Tibial artery (tissue), 4 donors: Measurements from ENCODE around the gene GRIK4.

Source experiments
- DNase-seq, 2 donors: peaks; one replicate each; pipeline ENCODE4 v3.0.0-alpha.2; 2019
- H3K27ac ChIP-seq, 2 donors: fragments of 200-600 bp; sonication (generic) in 1 of 2; 1 replicate in 1 of 2; 2 replicates in 1 of 2; pipeline ENCODE4 v1.5.1; 2018 to 2019; ENCODE audit warnings: mild to moderate bottlenecking in 1 of 2
- H3K27me3 ChIP-seq, 2 donors: fragments of 200-600 bp; sonication (generic) in 1 of 2; one replicate each; pipeline versions ENCODE4 v1.5.1 to v1.6.0; 2016 to 2019
- H3K36me3 ChIP-seq, 3 donors: fragments of 200-600 bp; sonication (generic) in 2 of 3; one replicate each; pipeline ENCODE4 v1.5.1; 2016 to 2019; ENCODE audit warnings: mild to moderate bottlenecking in 2 of 3
- H3K4me1 ChIP-seq, 4 donors: fragments of 200-600 bp; sonication (generic) in 2 of 4; 1 replicate in 3 of 4; 2 replicates in 1 of 4; pipeline ENCODE4 v1.5.1; 2016 to 2019
- H3K4me3 ChIP-seq, 2 donors: fragments of 200-600 bp; sonication (generic) in 1 of 2; 1 replicate in 1 of 2; 2 replicates in 1 of 2; pipeline ENCODE4 v1.5.1; 2018 to 2019; ENCODE audit warnings: mild to moderate bottlenecking in 2 of 2
- H3K9me3 ChIP-seq, 3 donors: fragments of 200-600 bp; sonication (generic) in 1 of 3; one replicate each; pipeline ENCODE4 v1.5.1; 2016 to 2019
- intact Hi-C: fragments of 100-400 bp; cut with DNase I; formaldehyde crosslinking; loops from one replicate; pipeline ENCODE4 v1.15.0; 2023; ENCODE audit warnings: low total_unique reads
- TF ChIP-seq, protein P1 (sequence below), 2 experiments: fragments of 200-600 bp in 1 of 2; fragments of 450-650 bp in 1 of 2; IDR thresholded peaks; one replicate each; pipeline ENCODE4 v1.5.1; 2017 to 2019; ENCODE audit warnings: antibody characterized with exemption in 2 of 2, mild to moderate bottlenecking in 1 of 2, moderate library complexity in 1 of 2

The GRIK4 gene

GRCh38 chr11:120637131-120637530 lies 125.6 kb downstream of the GRIK4 start:
- H3K27me3 ChIP-seq: peaks cover 0 to 18% of the 10 kb centered on the region in 2 donors
- no peak overlapping the region for H3K27ac ChIP-seq
- no peaks in the 10 kb centered on the region for H3K36me3 ChIP-seq
- no peak overlapping the region for H3K4me3 ChIP-seq
- no peaks in the 10 kb centered on the region for H3K9me3 ChIP-seq
- no peaks in the 10 kb centered on the region for H3K4me1 ChIP-seq
- DNase-seq: no peak
- TF ChIP-seq, protein P1, sequence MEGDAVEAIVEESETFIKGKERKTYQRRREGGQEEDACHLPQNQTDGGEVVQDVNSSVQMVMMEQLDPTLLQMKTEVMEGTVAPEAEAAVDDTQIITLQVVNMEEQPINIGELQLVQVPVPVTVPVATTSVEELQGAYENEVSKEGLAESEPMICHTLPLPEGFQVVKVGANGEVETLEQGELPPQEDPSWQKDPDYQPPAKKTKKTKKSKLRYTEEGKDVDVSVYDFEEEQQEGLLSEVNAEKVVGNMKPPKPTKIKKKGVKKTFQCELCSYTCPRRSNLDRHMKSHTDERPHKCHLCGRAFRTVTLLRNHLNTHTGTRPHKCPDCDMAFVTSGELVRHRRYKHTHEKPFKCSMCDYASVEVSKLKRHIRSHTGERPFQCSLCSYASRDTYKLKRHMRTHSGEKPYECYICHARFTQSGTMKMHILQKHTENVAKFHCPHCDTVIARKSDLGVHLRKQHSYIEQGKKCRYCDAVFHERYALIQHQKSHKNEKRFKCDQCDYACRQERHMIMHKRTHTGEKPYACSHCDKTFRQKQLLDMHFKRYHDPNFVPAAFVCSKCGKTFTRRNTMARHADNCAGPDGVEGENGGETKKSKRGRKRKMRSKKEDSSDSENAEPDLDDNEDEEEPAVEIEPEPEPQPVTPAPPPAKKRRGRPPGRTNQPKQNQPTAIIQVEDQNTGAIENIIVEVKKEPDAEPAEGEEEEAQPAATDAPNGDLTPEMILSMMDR (IDR thresholded peaks at IDR 0.05): no peak
- intact Hi-C loops: no loop called here

DNA sequence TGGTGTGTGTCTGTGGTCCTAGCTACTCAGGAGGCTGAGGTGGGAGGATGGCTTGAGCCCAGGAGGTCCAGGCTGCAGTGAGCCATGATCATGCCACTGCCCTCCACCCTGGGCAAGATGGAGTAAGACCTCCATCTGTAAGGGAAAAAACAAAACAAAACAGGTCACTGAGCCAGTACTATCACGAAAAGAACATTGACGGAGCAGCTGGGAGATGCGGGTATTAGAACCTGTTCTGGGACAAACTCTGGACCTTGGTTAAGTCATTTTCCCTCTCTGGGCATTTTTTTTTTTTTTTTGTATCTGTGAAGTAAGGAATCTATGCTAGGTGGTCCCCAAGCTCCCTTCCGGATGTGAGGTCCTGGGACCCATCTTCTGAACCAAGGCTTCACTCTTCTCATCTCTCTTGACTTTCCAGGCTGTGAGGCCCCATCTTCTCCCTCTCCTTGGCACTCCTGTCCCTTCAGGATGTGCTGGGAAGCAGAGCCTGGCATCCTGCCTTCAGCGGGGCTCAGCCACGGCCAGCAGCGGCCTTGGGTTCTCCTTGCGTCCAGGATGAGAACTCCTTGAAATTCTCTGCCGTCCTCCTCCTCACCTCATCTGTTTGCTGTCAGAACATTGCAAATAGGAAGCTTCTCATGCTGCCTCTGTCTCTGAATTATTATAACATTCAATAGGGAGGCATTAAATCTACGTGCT lies 130.8 kb downstream of the GRIK4 start:
- DNase-seq: no peak
- intact Hi-C loops: no loop called here
- no peaks in the 10 kb centered on the region for H3K36me3 ChIP-seq
- peaks cover 0 to 38% of the 10 kb centered on the region in 2 donors for H3K27me3 ChIP-seq
- H3K4me3 ChIP-seq: no peak overlapping the region
- H3K4me1 ChIP-seq: no peaks in the 10 kb centered on the region
- no peak overlapping the region for H3K27ac ChIP-seq
- no peaks in the 10 kb centered on the region for H3K9me3 ChIP-seq
- TF ChIP-seq, protein P1 (IDR thresholded peaks at IDR 0.05): no peak

DNA sequence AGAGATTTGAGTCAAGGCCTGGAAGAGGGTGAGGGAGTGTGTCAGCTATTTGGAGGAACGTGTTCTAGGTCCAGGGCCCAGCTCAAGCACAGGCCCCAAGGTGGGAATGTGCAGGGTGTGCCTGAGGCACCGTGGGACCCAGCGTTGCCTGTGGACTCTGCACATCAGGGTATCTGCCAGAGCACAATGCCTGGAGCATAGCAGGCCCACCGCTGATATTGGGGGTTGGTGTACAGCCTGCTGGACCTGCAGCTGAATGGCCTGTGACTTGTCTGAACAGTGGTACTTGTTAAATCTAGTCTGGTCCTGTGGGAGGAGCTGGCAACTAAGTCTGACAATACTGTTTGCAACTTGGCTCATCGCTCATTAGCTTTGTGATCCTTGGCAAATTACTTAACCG lies 131.7 kb downstream of the GRIK4 start:
- H3K27me3 ChIP-seq: peaks cover 0 to 39% of the 10 kb centered on the region in 2 donors
- no peak overlapping the region for H3K4me3 ChIP-seq
- no peaks in the 10 kb centered on the region for H3K4me1 ChIP-seq
- intact Hi-C loops: no loop called here
- no peak overlapping the region for H3K27ac ChIP-seq
- no peaks in the 10 kb centered on the region for H3K36me3 ChIP-seq
- TF ChIP-seq, protein P1 (IDR thresholded peaks at IDR 0.05): no peak
- no peaks in the 10 kb centered on the region for H3K9me3 ChIP-seq
- DNase-seq: no peak

GRCh38 chr11:120645639-120646038 lies 134.1 kb downstream of the GRIK4 start:
- no peaks in the 10 kb centered on the region for H3K36me3 ChIP-seq
- TF ChIP-seq, protein P1 (IDR thresholded peaks at IDR 0.05): no peak
- peaks cover 0 to 31% of the 10 kb centered on the region in 2 donors for H3K27me3 ChIP-seq
- H3K27ac ChIP-seq: no peak overlapping the region
- no peak overlapping the region for H3K4me3 ChIP-seq
- no peaks in the 10 kb centered on the region for H3K9me3 ChIP-seq
- no peaks in the 10 kb centered on the region for H3K4me1 ChIP-seq
- DNase-seq: no peak
- intact Hi-C loops: no loop called here

- H3K4me1 ChIP-seq: no peaks in the 10 kb centered on the region
- intact Hi-C loops: no loop called here
- no peak for DNase-seq
- TF ChIP-seq, protein P1 (IDR thresholded peaks at IDR 0.05): no peak
- no peaks in the 10 kb centered on the region for H3K9me3 ChIP-seq
- H3K4me3 ChIP-seq: no peak overlapping the region
- H3K36me3 ChIP-seq: no peaks in the 10 kb centered on the region
- peaks cover 0 to 31% of the 10 kb centered on the region in 2 donors for H3K27me3 ChIP-seq
- H3K27ac ChIP-seq: no peak overlapping the region
Measured at GRCh38 chr11:120646206-120646605, 134.7 kb downstream of the GRIK4 start.
